Epithelial cell of prostate (primary cell): ENCODE results near the gene ATP2A2.
A peak's percentile ranks its signal among the peaks of the same experiment; 100 is the strongest.

Source experiments
- DNase-seq: peaks from one replicate; pipeline ENCODE4 v3.0.0-alpha.2; 2011; ENCODE audit warnings: low read depth, low spot score
- H3K27ac ChIP-seq: fragments of 450-650 bp; 2 replicates; pipeline ENCODE4 v1.5.1; 2017; ENCODE audit warnings: mild to moderate bottlenecking

The ATP2A2 gene

GRCh38 chr12:110256780-110257431 is 24.1 kb upstream of the ATP2A2 start:
- DNase-seq = no peak
- H3K27ac ChIP-seq = no peak overlapping the region

DNA sequence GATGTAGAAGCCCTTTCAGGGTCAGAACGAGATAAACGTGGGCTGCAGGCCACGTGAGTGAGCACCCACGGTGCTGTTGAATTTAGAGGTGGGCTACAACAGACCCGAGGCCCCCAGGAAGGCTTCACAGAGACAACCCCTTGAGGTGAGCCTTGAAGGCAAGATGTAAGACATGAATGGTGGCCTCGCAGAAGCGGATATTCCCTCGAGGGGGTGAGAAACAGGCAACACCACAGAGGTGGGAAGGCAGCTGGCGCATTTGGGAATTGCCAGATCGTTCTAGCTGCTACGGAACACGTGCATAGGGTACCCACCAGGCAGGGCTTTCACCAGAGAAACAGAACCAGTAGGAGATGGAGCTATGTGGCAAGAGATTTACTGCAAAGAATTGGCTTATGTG is 22.6 kb upstream of the ATP2A2 start:
- DNase-seq = no peak
- no peak overlapping the region for H3K27ac ChIP-seq

GRCh38 chr12:110262442-110263388 is 18.3 kb upstream of the ATP2A2 start:
- DNase-seq = no peak

DNA sequence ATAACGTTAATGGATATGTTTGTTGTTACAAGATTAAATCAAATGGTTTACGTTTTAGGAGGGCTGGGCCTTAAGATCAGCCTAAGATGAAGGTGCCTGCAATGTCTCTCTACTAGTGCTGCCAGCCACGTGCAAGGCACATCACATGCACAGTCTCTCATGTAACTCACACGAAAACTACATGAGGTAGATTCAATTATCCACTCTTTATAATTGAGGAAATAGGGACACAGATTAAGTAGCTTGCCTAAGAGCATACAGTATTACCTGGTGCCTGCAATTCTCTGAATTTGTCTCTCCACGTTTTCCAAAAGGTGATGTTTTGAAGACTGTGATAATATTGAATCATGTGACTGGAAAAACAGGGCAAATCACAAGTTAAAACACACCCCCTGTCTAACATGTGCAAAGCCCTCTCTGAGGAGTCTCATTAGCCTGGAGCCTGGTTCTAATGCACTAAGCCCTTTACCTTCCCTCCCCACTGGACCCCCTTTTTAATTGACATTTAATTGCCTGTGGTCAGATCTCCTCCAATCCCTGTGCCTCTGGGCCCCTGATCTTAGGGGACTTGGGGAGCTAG is 14.6 kb upstream of the ATP2A2 start:
- H3K27ac ChIP-seq = no peak overlapping the region

More at GRCh38 chr12:110262442-110263388, 18.3 kb upstream of the ATP2A2 start:
- no peak overlapping the region for H3K27ac ChIP-seq

GRCh38 chr12:110266980-110267620 is 13.9 kb upstream of the ATP2A2 start:
- no peak overlapping the region for H3K27ac ChIP-seq
- no peak for DNase-seq

More for the DNA sequence above, 14.6 kb upstream of the ATP2A2 start:
- DNase-seq = no peak

DNA sequence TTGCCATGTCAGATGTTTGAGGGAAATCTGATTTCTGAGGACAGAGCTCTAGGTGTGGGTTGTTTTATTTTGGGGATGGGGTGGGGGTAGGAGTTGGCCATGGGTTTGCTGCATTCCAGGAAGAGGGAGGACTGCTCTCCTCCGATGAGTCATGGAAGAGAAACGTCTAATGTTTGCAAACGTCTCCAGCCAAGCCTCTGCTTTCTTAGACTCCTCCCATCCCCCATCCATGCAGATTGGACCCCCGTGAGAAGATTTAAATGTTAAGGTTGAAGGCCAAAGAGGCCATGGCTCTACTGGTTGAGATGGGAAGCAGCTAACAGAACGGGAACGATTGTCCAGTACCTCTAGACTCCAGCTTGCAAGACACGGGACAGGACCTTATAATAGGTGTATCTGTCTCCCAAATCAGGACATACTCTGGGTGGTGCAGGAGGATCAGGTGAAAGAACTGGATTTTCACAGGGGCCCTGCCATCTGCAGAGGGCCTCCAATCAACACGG is 11.4 kb upstream of the ATP2A2 start:
- H3K27ac ChIP-seq = peak overlapping the region; percentile 38
- no peak for DNase-seq

DNA sequence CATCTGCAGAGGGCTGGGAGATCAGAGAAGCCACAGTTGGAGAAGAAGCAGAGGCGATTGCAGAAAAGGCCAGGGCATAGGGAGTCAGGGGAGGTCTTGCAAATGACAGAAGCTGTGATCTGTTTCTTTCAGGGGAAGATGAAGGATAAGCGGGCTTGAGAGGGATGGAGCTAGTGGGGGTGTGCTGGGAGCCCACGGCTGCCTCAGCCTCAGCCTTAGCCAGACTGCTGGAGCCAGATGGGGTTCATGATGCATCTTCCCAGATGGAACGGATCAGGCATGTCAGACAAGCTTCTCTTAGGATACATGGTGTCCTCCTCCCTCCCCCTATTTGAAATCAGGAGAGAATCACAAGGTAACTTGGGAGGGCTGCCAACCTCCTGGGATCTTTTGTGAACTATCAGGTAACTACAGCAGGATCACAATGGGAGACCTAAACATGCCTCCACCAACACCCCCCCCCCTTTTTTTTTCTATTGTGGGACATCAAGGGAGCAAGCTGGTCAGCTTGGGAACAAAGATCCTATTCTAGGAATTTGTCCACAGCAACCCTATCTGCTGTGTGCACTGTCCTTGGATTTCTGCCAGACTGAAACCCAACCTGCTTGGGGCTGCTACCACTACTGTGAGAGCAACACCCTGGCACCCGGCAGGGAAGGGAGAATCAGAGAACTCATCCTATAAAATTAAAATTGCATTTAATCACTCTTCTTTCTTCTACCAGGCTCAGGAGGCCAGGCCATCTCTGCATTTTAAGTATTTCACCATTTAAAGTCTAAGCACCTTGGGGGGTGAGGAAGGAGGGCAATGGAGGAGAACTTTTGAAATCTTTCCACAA is 10.7 kb upstream of the ATP2A2 start:
- H3K27ac ChIP-seq = peak overlapping the region; percentile 38
- no peak for DNase-seq

- DNase-seq = no peak
- H3K27ac ChIP-seq = no peak overlapping the region
Measured at GRCh38 chr12:110271015-110271414, 10.0 kb upstream of the ATP2A2 start.

DNA sequence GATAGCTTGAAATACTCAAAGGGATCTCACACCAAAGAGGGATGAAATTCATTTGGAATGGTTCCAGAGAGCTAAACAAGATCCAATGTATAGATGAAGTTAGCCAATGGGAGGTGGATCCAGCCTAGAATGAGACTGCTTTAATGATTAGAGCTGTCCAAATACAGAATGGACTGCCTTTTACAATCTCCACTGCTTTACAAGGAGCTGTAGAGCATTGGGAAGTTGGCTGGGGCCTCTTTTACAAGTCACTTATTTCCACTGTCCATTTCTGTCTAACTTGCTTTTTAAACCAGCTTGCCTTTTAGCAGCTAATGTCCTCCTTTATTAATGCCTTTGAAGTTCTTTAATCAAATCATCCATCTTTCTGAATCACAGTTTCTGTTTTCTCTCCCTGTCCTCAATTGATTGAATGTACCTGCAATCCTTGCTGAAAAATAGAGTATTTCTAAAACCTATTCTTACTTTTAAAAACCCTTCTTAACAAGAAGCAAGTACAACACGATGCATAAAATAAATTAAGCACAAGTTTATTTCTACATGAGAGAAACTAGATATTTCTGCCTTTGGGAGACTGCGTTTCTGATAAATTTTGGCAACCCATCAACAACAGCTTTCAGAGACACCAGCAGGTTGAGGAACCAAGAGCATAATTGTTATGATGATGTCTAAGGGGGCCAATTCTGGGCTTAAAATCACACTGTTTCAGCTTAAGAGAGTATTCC is 3.4 kb upstream of the ATP2A2 start:
- DNase-seq = no peak
- no peak overlapping the region for H3K27ac ChIP-seq

- no peak overlapping the region for H3K27ac ChIP-seq
- no peak for DNase-seq
Measured at GRCh38 chr12:110278255-110278536, 2.9 kb upstream of the ATP2A2 start.

GRCh38 chr12:110279566-110280375 is 1.3 kb upstream of the ATP2A2 start:
- no peak for DNase-seq

DNA sequence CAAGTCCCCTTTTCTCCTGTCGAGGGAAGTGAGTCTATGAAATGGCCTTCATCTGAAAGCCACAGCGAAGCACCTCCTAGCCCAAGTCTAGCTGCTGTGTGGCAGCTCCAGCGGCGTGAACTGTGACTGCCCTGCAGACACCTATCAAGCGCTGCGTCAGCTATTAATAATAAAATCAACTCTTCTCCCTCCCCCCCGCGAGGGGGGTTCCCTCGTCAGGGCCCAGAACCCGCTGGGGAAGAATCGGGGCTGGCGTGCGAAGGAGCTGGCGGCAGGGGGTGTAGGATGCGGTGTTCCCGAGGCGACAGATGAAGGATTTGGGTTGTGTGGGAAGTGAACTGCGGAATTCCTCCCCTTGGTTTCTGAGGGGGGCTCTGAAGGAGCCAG is 662 bp upstream of the ATP2A2 start:
- DNase-seq = no peak
- H3K27ac ChIP-seq = peak overlapping the region; percentile 94

More at GRCh38 chr12:110279566-110280375, 1.3 kb upstream of the ATP2A2 start:
- peak overlapping the region; percentile 94 for H3K27ac ChIP-seq

- peak overlapping the region; percentile 94 for H3K27ac ChIP-seq
- no peak for DNase-seq
Measured at GRCh38 chr12:110281549-110282299, 677 bp downstream of the ATP2A2 start.

GRCh38 chr12:110282300-110282860 is 1.3 kb downstream of the ATP2A2 start:
- peak overlapping the region; percentile 94 for H3K27ac ChIP-seq
- DNase-seq = no peak

GRCh38 chr12:110282956-110283817 is 2.1 kb downstream of the ATP2A2 start:
- H3K27ac ChIP-seq = peak overlapping the region; percentile 94
- DNase-seq = no peak

- H3K27ac ChIP-seq = peak overlapping the region; percentile 94
- DNase-seq = no peak
Measured at GRCh38 chr12:110284597-110284996, 3.5 kb downstream of the ATP2A2 start.
